HL-60/S4 treated with phorbol 12-myristate 13-acetate at 8.2 ng/mL for 4 days and 3 days (cell line): ENCODE data around the gene CMBL.
"Not testable (repeated sequence)": the region's sequence is repeated elsewhere in the genome, so short reads cannot be mapped to it uniquely, and the experiment has no call there.

ENCODE experiments used
- in situ Hi-C: fragments of 300-500 bp; cut with MboI; formaldehyde crosslinking; loops from 2 replicates; pipeline ENCODE4 v1.15.0; 2022; ENCODE audit warnings: low sequenced_read_pairs

CMBL gene

DNA sequence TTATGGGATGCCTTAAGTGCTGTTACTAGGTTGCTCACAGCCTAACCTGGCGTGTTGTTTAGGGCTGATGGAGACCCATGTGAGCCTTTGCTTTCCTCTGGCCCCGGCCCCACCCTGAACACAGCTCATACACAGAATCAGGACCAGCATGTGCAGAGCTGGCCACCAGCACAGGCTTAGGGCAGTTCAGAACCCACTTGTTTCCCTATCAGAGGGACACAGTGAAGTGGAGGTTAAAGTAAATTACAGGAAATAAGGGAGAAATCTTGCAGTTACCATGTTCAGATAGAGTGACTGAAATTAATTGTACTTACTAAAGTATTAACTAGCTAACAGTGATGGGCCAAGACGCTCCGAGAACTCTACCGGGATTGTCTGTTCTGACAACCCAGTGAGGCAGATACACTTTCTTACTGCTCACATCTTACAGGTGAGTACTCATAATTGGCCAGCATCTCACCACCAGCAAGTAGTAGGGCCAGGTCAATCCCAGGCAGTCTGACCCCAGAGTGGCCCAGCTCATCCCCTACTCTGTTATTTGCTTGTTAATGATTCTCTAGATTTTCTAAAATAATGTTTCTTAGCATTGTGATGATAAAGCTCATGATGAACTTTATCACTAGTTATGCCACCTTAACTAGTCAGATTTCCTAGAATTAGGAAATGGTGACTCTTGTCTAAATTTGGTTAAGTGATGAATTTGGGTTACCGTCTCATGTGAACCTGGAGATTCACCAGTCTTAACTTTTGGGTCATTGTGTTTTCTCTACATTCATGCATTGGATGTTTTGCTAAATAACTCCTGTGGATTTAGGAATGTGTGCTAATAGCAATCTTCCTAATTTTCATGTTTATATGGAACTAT is 42.2 kb downstream of the CMBL start:
- in situ Hi-C loops = no loop called here

DNA sequence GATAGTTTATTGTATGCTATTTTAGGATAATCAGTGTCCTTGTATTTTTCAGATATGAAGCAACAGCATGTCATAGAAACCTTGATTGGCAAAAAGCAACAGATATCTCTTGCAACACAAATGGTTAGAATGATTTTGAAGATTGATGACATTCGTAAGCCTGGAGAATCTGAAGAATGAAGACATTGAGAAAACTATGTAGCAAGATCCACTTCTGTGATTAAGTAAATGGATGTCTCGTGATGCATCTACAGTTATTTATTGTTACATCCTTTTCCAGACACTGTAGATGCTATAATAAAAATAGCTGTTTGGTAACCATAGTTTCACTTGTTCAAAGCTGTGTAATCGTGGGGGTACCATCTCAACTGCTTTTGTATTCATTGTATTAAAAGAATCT is 43.1 kb downstream of the CMBL start:
- in situ Hi-C loops = no loop called here

DNA sequence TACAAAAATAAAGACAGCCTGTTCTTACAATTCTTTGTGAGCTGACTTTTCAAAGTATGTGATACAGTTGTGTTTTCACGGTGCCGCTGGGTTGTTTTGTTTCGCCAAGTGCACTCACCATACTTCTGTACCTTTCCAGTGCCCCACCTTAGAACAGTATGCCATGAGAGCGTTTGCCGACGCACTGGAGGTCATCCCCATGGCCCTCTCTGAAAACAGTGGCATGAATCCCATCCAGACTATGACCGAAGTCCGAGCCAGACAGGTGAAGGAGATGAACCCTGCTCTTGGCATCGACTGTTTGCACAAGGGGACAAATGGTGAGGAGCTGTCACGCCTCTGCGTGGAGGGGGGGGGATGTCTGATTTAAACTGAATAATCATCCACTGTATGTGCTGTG is 44.7 kb downstream of the CMBL start:
- in situ Hi-C loops = no loop called here

DNA sequence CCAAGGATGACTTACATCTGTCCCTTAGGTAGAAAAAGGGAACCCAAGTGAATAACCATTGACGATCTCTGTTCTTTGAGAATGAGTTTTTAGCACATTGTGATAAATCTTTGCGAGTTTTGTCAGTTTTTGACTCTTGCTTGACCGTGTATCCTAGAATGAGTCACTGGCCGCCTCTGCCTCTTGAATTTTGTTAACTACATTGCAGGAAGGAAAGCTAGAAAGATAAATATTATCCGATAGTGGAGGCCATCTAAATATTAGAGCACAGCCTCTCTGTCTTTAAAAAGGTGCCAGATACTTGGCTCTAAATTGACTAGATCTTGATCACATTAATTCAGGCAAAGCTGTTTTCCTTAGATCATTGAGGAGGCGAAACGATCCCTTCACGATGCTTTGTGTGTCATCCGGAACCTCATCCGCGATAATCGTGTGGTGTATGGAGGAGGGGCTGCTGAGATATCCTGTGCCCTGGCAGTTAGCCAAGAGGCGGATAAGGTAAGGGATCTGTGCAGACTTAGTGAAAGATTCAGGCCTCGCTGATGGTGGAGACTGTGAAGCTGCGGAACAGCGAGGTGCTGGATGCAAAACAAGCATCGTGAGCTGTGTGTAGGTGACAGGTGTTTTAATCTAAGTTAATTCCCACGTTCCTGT is 45.5 kb downstream of the CMBL start:
- in situ Hi-C loops = no loop called here

DNA sequence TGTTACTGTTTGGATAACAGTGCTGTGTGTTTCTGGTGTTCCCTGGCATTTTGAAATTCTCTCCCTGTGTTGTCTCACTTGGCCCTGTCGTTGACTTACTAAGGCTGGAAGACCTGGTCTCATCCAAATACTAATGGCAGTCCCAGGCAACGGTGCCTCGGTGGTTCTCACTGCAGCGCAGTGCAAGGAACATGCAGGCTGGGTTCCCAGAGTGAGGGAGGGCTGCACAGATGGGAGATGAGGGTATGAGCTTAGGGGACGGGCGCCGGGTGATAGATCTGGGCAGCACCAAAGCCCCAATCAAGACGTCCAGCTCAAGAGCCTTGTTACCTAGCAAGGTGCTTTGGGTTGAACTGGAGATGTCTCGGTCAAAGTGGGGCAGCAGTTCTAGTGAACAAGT is 46.6 kb downstream of the CMBL start:
- in situ Hi-C loops = no loop called here

DNA sequence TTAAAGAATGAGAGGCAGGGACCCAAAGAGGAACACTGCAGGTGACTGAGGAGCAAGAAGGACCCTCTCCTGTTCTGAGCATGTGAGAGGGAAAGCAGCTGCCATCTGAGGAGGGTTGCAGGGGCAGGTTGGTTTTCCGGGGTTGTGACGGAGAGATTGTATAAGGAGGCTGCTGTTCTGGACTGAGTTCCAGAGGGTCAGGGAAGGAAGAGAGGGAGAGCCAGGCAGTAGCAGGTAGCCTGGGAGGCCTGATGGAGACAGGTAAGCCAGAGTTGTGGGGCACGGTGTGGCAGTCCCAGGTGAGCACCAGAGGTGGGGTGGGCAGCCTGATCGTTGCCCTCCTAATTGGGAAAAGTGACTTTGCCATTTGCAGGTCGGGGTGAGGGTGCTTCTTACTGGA is 47.8 kb downstream of the CMBL start:
- in situ Hi-C loops = no loop called here

DNA sequence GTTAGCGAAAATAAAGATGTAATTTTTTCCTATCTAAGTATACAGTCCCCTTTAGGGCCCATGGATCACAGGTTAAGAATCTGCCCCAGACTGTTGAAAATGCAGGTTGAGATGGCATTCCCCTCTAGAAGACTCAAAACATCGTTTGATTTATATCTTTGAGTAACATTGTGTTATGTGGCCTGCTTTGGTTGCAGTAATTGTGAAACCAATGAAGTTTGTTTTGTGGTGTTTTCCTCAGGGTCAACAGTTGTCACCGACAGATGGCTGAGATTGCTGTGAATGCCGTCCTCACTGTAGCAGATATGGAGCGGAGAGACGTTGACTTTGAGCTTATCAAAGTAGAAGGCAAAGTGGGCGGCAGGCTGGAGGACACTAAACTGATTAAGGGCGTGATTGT is 49.8 kb downstream of the CMBL start:
- in situ Hi-C loops = no loop called here

DNA sequence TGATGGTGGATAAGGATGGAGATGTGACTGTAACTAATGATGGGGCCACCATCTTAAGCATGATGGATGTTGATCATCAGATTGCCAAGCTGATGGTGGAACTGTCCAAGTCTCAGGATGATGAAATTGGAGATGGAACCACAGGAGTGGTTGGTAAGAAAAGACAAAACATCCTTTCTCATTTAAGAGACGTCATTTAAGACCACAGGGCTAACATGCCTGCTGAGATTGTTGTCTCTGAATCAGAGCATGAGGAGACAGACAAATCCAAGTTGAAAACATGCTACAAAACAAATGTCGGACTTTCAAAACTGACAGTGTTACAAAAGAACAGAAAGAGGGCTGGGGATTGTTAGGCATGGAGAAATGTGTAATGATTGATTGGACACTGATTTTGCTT is 53.0 kb downstream of the CMBL start:
- in situ Hi-C loops = no loop called here

DNA sequence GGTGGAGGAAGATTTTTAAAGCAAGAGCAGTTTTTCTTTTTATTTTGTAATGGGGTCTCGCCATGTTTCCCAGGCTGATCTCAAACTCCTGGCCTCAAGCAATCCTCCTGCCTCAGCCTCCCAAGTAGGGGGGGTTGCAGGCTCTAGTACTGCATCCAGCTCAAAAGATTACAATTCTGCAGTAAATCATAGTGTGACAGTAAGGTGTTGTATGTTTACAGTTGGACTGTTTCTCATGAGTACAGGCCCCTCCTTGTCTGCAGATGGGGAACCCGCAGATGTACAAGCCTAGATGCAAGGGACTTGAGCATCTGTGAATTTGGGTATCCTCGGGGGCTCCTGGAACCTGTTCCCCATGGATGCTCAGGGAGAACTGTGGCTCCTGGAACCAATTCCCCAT is 54.3 kb downstream of the CMBL start:
- in situ Hi-C loops = no loop called here

DNA sequence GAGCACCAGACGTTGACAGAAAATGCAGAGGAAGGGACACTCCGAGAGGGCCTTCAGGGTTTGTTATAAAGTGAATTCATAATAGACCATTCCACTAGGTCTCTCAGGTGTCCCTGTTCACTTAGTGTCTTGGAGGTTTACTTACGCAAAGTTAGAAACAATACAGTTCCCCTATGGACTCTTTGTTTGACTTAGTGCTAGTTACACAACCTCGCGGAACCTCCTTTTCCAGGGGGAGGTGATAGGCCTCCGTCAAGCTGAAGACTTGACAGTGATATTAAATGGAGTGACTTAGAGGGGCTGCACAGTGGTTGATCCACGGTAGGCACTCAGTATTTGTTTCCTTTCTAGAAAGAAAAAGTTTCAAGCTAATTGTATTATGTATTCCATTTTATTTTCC is 56.3 kb downstream of the CMBL start:
- in situ Hi-C loops = no loop called here

DNA sequence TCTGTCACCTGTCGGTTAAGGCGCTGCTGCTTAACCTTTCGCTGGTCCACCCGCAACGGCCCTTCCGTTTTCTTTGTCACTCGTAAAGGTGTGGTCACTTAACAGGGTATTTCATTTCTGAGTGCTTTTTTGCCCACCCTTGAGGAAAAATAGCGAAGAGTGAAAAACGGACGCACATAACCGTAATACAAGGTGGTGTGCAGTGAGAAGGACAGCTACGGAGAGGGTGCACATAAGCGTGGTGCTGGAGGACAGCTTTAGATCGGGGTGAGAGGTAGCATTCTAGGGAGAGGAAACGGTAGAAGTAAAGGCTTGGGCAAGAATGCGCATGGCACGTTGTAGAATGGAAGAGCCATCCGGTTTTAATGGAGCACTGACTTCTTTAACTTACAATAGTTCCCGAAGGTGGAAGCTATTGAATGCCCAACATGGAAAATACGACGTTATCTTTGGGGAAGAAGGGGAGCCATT is 56.9 kb downstream of the CMBL start:
- in situ Hi-C loops = no loop called here

DNA sequence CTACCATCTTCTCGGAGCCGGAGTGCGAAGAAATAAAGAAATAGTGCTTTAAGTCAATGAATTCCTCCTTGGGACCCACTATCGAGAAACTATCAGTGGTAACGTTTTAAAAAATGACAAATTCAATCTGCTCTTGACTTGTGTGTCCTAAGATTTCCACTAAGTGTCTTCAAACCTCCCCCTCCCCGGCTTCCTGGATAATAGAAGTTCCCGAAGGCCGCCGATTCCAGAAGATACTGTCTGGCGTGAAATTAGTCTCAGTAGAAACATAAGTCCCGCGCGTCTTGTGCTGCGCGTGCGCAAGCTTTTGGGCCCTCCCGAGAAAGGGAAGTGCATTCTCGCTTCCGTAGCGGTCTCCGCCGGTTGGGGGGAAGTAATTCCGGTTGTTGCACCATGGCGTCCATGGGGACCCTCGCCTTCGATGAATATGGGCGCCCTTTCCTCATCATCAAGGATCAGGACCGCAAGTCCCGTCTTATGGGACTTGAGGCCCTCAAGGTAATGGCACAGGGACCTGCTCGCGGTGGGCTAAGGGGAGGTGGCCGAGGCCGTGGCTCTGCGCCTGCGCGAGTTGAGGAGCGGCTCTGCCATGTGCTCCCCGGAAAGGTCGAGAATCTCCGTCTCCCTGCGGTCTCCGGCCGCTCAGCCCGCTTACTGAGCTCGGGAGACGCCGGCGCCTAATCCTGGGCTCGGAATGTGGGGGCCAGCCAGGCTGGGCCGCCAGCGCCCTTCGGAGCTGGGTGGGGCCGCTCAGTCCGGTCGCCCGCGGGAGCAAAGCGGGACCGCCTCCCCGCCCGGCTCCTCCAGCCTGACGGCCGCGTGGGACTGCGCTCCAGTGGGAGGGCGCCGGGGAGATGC is 57.5 kb downstream of the CMBL start, which contains the start of gene CCT5:
Gene CCT5, plus strand, starts transcription at position 333 of the 858 bp plus-strand sequence. Its CDS starts 61 bp downstream, at position 394.
- in situ Hi-C loops = no loop called here

DNA sequence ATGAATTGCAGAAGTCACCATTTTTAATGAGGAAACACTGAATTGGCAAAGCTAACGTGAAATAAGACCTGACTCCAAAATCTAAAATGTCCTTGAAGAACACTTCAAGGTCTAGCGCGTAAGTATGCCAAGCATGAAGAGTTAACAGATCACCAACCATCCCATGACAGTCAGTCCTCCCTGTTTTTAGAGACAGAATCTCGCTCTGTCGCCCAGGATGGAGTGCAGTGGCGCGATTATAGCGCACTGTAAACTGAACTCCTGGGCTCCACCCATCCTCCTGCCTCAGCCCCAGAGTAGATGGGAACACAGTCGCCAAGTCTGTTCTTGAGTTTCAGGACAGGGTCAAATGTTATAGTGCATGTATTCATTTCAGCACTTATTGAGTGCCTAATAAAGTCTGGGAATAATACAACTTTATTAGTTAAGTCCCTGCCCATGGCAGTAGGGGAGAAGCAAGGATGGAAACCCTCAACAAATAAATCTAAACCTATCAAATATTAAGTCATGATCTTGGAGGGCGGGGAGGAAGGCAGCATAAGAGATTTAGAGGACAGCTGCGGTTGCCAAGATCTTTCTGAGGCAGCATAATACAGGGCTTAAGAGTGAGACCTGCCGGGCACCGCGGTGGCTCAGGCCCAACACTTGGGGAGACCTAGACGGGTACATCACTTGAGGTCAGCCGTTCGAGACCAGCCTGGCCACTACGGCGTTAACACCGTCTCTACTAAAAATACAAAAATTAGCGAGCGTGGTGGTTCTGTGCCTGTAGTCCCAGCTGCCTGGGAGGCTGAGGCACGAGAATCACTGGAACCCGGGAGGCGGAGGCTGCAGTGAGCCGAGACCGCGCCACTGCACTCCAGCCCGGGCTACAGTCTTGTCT is 59.1 kb downstream of the CMBL start:
- in situ Hi-C loops = no loop called here

DNA sequence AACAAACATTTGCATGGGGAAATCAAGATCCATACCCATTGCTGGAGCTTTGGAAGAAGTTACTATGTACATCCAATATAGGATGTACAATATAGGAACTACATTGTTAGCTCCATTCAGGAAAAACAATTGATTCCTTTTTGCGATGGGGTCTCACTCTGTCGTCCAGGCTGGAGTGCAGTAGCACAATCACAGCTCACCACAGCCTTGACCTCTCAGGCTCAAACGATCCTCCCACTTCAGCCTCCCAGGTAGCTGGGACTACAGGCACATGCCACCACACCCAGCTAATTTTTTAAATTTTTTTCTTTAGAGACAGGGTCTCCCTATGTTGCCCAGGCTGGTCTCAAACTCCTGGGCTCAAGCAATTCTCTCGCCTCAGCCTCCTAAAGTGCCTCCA is 60.5 kb downstream of the CMBL start:
- in situ Hi-C loops = not testable (repeated sequence)

DNA sequence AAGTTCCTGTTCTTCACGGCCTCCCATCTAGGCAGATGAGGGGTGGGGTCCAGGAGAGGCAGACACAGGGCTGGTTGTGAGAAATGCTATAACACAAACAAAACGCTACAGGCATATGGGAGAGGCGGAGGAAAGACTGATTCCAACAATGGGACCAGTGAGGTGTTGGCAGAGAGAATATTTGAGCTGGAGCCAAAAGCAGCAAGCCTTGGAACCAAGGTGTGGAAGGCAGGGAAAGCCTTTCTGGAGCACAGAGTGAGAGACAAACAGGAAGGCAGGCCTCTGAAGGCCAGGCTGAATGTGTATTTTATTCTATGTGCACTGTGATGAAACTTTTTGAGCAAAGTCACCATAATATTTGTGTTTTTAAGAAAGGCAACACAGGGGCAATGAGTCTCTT is 60.9 kb downstream of the CMBL start:
- in situ Hi-C loops = no loop called here

DNA sequence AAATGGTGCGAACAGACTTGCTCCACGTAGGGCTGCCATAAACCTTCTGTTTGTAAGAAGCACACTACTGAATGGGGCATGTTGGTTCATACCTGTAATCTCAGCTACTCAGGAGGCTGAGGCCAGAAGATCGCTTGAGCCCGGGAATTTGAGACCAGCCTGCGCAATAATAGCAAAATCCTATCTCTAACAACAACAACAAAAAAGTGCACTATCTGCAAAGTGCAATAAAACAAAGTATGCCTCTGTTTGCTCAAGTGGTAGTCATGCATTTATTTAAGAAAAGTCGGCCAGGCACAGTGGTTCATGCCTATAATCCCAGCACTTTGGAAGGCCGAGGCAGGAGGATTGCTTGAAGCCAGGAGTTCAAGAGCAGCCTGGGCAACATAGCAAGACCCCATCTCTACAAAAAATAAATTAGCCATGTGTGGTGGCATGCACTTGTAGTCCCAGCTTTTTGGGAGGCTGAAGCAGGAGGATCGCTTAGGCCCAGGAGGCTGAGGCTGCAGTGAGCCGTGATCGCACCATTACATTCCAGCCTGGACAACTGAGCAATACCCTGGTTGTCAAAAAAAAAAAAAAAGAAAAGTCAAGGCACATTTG is 63.3 kb downstream of the CMBL start:
- in situ Hi-C loops = no loop called here

DNA sequence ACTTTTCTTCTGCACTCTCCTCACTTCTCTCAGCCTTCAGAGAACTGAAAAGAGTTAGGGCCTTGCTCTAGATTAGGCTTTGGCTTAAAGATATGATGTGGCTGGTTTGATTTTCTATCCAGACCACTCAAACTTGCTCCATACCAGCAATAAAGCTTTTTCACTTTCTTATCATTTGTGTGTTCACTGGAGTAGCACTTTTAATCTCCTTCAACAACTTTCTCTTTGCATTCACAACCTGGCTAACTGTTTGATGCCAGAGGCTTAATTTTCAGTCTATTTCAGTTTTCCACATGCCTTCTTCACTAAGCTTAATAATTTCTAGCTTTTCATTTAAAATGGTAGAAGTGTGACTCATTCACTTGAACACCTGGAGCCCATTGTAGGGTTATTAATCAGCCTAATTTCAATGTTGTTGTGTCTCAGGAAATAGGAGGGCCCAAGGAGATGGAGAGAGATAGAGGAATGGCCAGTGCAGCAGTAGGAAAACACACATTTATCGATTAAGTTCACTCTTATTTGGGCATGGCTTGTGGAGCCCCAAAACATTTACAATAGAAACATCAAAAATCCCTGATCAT is 64.0 kb downstream of the CMBL start:
- in situ Hi-C loops = no loop called here

DNA sequence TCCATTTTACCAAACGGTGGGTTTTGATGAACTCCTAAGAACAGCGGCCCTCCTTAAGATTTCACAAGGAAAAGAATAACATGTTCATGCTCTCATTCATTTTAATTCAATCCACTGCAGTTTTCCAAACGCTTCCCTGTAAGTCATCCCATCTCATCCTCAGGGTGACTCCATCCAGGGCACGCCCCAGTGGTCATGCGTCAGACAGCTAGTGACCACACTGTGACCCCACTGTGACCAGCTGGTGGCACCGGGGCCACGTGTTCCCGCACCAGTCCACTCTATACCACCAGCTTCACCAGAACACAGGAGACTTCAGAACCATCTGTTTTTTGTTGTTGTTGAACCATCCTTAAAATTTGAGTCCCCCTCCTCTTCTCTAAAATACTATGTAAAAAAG is 72.4 kb downstream of the CMBL start:
- in situ Hi-C loops = no loop called here

DNA sequence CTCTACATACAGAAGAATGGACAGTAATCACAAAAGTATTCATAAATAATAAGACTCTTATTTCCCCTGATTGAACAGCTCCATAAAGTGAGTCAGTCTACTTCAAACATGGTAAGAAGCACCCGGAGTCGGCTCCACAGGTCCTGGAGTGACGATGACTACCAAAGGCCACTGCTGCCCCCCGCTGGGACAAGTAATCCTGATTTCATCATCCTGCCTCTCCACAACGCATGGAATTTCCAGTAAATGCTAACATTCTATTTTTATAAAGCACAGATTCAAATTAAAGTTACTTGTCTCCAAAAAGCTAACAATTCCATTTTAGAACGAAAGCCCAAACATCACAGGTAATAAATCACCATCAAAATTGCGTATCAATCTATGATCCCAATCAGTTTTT is 74.2 kb downstream of the CMBL start:
- in situ Hi-C loops = no loop called here

DNA sequence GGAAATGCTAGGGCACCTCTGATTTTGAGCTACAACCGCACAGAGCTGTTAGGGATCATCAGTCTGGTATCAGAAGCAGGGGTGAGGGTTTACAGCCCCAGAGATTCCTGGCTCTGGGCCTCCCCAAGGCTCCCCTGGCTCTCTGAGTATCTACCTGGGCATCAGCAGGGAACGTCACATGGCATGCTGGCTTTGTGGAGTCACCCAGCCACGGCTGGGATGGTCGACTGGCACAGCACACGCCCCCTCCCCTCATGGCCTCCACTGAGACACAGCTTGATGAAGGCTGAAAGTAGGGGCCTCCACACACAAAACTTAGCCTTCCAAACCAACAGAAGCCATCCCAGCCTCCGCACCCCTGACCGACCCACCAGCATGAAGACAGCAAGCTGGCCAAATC is 74.7 kb downstream of the CMBL start:
- in situ Hi-C loops = no loop called here
